Lung (tissue), 12 donors: Measurements from ENCODE around the gene ZSWIM5. TPM values are rescaled to one million over a fixed set of nuclear protein-coding genes. Genes with fewer than 3 reads are reported as not detected.
"Not testable (repeated sequence)": the region's sequence is repeated elsewhere in the genome, so short reads cannot be mapped to it uniquely, and the experiment has no call there.

Experiments
- ATAC-seq: fragments of 200-7000 bp; cut with Tn5 transposase; one replicate; pipeline ENCODE4 v1.9.1; 2020; ENCODE audit warnings: moderate number of reproducible peaks; ENCODE audit not compliant: insufficient read depth, low FRiP score
- DNase-seq, 3 donors: peaks; one replicate each; pipeline ENCODE4 v3.0.0-alpha.2; 2013 to 2017
- H3K27ac ChIP-seq, 2 donors: one replicate each; pipeline ENCODE4 v1.5.1; 2013; ENCODE audit warnings: mild to moderate bottlenecking in 2 of 2, moderate library complexity in 2 of 2, control low read depth in 1 of 2, inconsistent platforms in 1 of 2, low read depth in 1 of 2, low read length in 1 of 2
- H3K27me3 ChIP-seq, 3 donors: one replicate each; pipeline ENCODE4 v1.5.1; 2013; ENCODE audit warnings: low read length in 2 of 3; ENCODE audit not compliant: control insufficient read depth in 3 of 3, insufficient read depth in 3 of 3
- H3K36me3 ChIP-seq, 4 donors: one replicate each; pipeline ENCODE4 v1.5.1; 2013; ENCODE audit warnings: low read length in 4 of 4, mild to moderate bottlenecking in 1 of 4, moderate library complexity in 1 of 4; ENCODE audit not compliant: control insufficient read depth in 4 of 4, insufficient read depth in 4 of 4
- H3K4me1 ChIP-seq, 5 donors: one replicate each; pipeline ENCODE4 v1.5.1; 2013; ENCODE audit warnings: low read length in 5 of 5, mild to moderate bottlenecking in 2 of 5, moderate library complexity in 1 of 5; ENCODE audit not compliant: control insufficient read depth in 5 of 5, insufficient read depth in 5 of 5
- H3K4me3 ChIP-seq: one replicate; pipeline ENCODE4 v1.5.1; 2013; ENCODE audit warnings: mild to moderate bottlenecking, control low read depth, moderate library complexity
- H3K9ac ChIP-seq, 2 donors: one replicate each; pipeline ENCODE4 v1.5.1; 2013; ENCODE audit warnings: low read length in 2 of 2, control low read depth in 1 of 2; ENCODE audit not compliant: insufficient read depth in 1 of 2
- H3K9me3 ChIP-seq, 4 donors: one replicate each; pipeline ENCODE4 v1.5.1; 2013; ENCODE audit warnings: low read length in 3 of 4, mild to moderate bottlenecking in 1 of 4, moderate library complexity in 1 of 4; ENCODE audit not compliant: control insufficient read depth in 4 of 4, insufficient read depth in 3 of 4
- CTCF ChIP-seq: IDR thresholded peaks from 2 replicates; pipeline ENCODE4 v1.5.1; 2012; ENCODE audit warnings: mild to moderate bottlenecking; ENCODE audit errors: control extremely low read depth, extremely low read depth
- WGBS, 2 donors: extraction: QIAGEN DNeasy Blood & Tissue Kit; methylation state at CpG; one replicate each; pipeline ENCODE4 v1.1.7; 2013; 5-methylcytosine and 5-hydroxymethylcytosine counted together
- polyA plus RNA-seq, 2 donors: library from polyadenylated mRNA; stranded (reverse); fragments of 200-250 nt; gene quantifications; one replicate each; pipeline ENCODE4 v1.2.1, GENCODE V29; 2013
- total RNA-seq, 2 donors: library from RNA; depleted of rRNA in 1 of 2; stranded (reverse); fragments of >200 nt in 1 of 2; gene quantifications; one replicate each; pipeline ENCODE4 v1.2.1, GENCODE V29; 2014 to 2021
- donor health status: control.
- donor health status: control.
- donor health status: Bipolar disorder and iron deficiency.
- donor health status: healthy.
- donor health status: DM: yes; HTN: yes; CAD: no.

Gene ZSWIM5
- total and polyA plus RNA-seq, 4 donors, result 0.96 to 3.8 (median 2.1) TPM

GRCh38 chr1:45198185-45198584 lies 8.2 kb downstream of the ZSWIM5 start:
- Histone ChIP-seq H3K27me3 (peaks cover 0 to 8% (median 2%) of the 10 kb centered on the region in 3 donors), H3K9ac (no peak overlapping the region), H3K4me1 (no peaks in the 10 kb centered on the region), H3K4me3 (no peak overlapping the region), H3K36me3 (no peaks in the 10 kb centered on the region), H3K9me3 (peaks cover 0 to 8% (median 0%) of the 10 kb centered on the region in 4 donors), H3K27ac (no peak overlapping the region)
- no peak for TF ChIP-seq CTCF
- 65 to 77% methylated on average over 2 of the region's 2 CpGs for WGBS, 2 donors
- DNase-seq, result no peak
- ATAC-seq, result no peak

- TF ChIP-seq CTCF, result no peak
- Histone ChIP-seq H3K4me1 (no peaks in the 10 kb centered on the region), H3K27me3 (peaks cover 0 to 3% (median 2%) of the 10 kb centered on the region in 3 donors), H3K9ac (no peak overlapping the region), H3K4me3 (no peak overlapping the region), H3K27ac (no peak overlapping the region), H3K9me3 (peaks cover 0 to 8% (median 0%) of the 10 kb centered on the region in 4 donors), H3K36me3 (no peaks in the 10 kb centered on the region)
- ATAC-seq (no peak), DNase-seq (no peak)
Observed at GRCh38 chr1:45196863-45197262, 9.5 kb downstream of the ZSWIM5 start.

GRCh38 chr1:45191418-45191783 lies 15.0 kb downstream of the ZSWIM5 start:
- Histone ChIP-seq H3K27me3 (no peaks in the 10 kb centered on the region), H3K36me3 (no peaks in the 10 kb centered on the region), H3K4me3 (no peak overlapping the region), H3K27ac (no peak overlapping the region), H3K9me3 (no peaks in the 10 kb centered on the region), H3K9ac (no peak overlapping the region), H3K4me1 (no peaks in the 10 kb centered on the region)
- DNase-seq, result no peak
- no peak for ATAC-seq
- no peak for TF ChIP-seq CTCF
- 71 to 89% methylated on average over 4 of the region's 4 CpGs for WGBS, 2 donors

GRCh38 chr1:45187725-45188124 lies 18.7 kb downstream of the ZSWIM5 start:
- no peaks in the 10 kb centered on the region for H3K36me3 ChIP-seq

GRCh38 chr1:45179918-45180519 lies 26.4 kb downstream of the ZSWIM5 start:
- not testable (repeated sequence) for DNase-seq

More at GRCh38 chr1:45187725-45188124, 18.7 kb downstream of the ZSWIM5 start:
- ATAC-seq (no peak), DNase-seq (no peak)
- Histone ChIP-seq H3K9me3 (no peaks in the 10 kb centered on the region), H3K4me1 (no peaks in the 10 kb centered on the region), H3K9ac (no peak overlapping the region), H3K27me3 (no peaks in the 10 kb centered on the region), H3K27ac (no peak overlapping the region), H3K4me3 (no peak overlapping the region)
- no peak for TF ChIP-seq CTCF
- WGBS, 2 donors, result 92 to 93% methylated on average over 2 of the region's 2 CpGs

More at GRCh38 chr1:45179918-45180519, 26.4 kb downstream of the ZSWIM5 start:
- H3K9ac ChIP-seq, H3K27me3 ChIP-seq, H3K4me3 ChIP-seq, H3K36me3 ChIP-seq, H3K9me3 ChIP-seq, H3K27ac ChIP-seq, ATAC-seq, H3K4me1 ChIP-seq: not testable (repeated sequence)
- WGBS, 2 donors, result 96 to 97% methylated on average over 18 to 20 of the region's 21 CpGs
